DND-41 (cell line): ENCODE measurements around the gene STK32B.

Experiments
- ATAC-seq: fragments of 200-7000 bp; cut with Tn5 transposase; 3 replicates; pipeline ENCODE4 v1.9.1; 2021; ENCODE audit warnings: low read depth; ENCODE audit not compliant: insufficient read depth
- DNase-seq: peaks from one replicate; pipeline ENCODE4 v3.0.0-alpha.2; 2020
- H2AFZ ChIP-seq: 2 replicates; pipeline ENCODE4 v1.6.0; 2012; ENCODE audit warnings: low read depth, low read length
- H3K27ac ChIP-seq: 2 replicates; pipeline ENCODE4 v1.5.1; 2012; ENCODE audit warnings: low read length, inconsistent platforms
- H3K27me3 ChIP-seq: fragments of 200-600 bp; sonication (generic); 2 replicates; pipeline ENCODE4 v1.6.0; 2012; ENCODE audit warnings: low read length, mild to moderate bottlenecking, inconsistent platforms; ENCODE audit not compliant: insufficient read depth, poor library complexity
- H3K36me3 ChIP-seq: 2 replicates; pipeline ENCODE4 v1.5.1; 2012; ENCODE audit warnings: low read length, inconsistent platforms; ENCODE audit not compliant: insufficient read depth
- H3K4me1 ChIP-seq: 2 replicates; pipeline ENCODE4 v1.5.1; 2012; ENCODE audit warnings: mild to moderate bottlenecking, low read length; ENCODE audit not compliant: insufficient read depth
- H3K4me2 ChIP-seq: 2 replicates; pipeline ENCODE4 v1.6.0; 2012; ENCODE audit warnings: mild to moderate bottlenecking, moderate library complexity, low read length, inconsistent platforms; ENCODE audit not compliant: insufficient read depth
- H3K4me3 ChIP-seq, 2 experiments: fragments of 200-600 bp in 1 of 2; shearing (Covaris generic) in 1 of 2; 2 replicates each; pipeline ENCODE4 v1.5.1; 2012 to 2016; ENCODE audit warnings: inconsistent platforms in 2 of 2, low read length in 2 of 2, mild to moderate bottlenecking in 2 of 2, low read depth in 1 of 2, moderate library complexity in 1 of 2
- H3K79me2 ChIP-seq: 2 replicates; pipeline ENCODE4 v1.6.0; 2012; ENCODE audit warnings: low read length, inconsistent platforms; ENCODE audit not compliant: insufficient read depth
- H3K9ac ChIP-seq: 2 replicates; pipeline ENCODE4 v1.6.0; 2012; ENCODE audit warnings: low read depth, mild to moderate bottlenecking, inconsistent platforms, low read length, moderate library complexity
- H3K9me3 ChIP-seq: 2 replicates; pipeline ENCODE4 v1.5.1; 2012; ENCODE audit warnings: low read length, moderate library complexity, mild to moderate bottlenecking, inconsistent platforms; ENCODE audit not compliant: insufficient read depth, severe bottlenecking
- H4K20me1 ChIP-seq: 2 replicates; pipeline ENCODE4 v1.6.0; 2012; ENCODE audit warnings: low read length; ENCODE audit not compliant: insufficient read depth
- CTCF ChIP-seq: IDR thresholded peaks from 2 replicates; pipeline ENCODE4 v1.5.1; 2012; ENCODE audit warnings: borderline replicate concordance, low read length, moderate library complexity, mild to moderate bottlenecking; ENCODE audit not compliant: poor library complexity, severe bottlenecking; ENCODE audit errors: extremely low read depth
- EZH2 ChIP-seq: IDR thresholded peaks from 3 replicates; pipeline ENCODE4 v1.6.1; 2012; ENCODE audit warnings: borderline replicate concordance, low read depth, mild to moderate bottlenecking, moderate library complexity, low read length, inconsistent platforms; ENCODE audit not compliant: severe bottlenecking

STK32B gene

GRCh38 chr4:5459236-5459635 lies 408.0 kb downstream of the STK32B start:
- Histone ChIP-seq H3K4me3 (no peak overlapping the region), H3K27me3 (no peaks in the 10 kb centered on the region), H3K9ac (no peak overlapping the region), H4K20me1 (no peaks in the 10 kb centered on the region), H3K36me3 (peaks cover 5% of the 10 kb centered on the region; the same call in 1 of the 2 replicates), H3K4me2 (no peak overlapping the region), H2AFZ (no peak overlapping the region), H3K9me3 (no peaks in the 10 kb centered on the region), H3K79me2 (no peaks in the 10 kb centered on the region), H3K4me1 (no peaks in the 10 kb centered on the region), H3K27ac (no peak overlapping the region)
- no peak for DNase-seq
- TF ChIP-seq CTCF (no peak), EZH2 (no peak)
- no peak for ATAC-seq

- H3K27ac ChIP-seq, result no peak overlapping the region
Observed at GRCh38 chr4:5460106-5460801, 409.0 kb downstream of the STK32B start.

GRCh38 chr4:5461477-5461876 lies 410.2 kb downstream of the STK32B start:
- Histone ChIP-seq H2AFZ (no peak overlapping the region), H3K36me3 (peaks cover 5% of the 10 kb centered on the region; the same call in 1 of the 2 replicates), H3K4me3 (no peak overlapping the region), H3K27ac (no peak overlapping the region), H3K4me2 (no peak overlapping the region), H4K20me1 (no peaks in the 10 kb centered on the region), H3K9me3 (no peaks in the 10 kb centered on the region), H3K79me2 (no peaks in the 10 kb centered on the region), H3K9ac (no peak overlapping the region), H3K27me3 (no peaks in the 10 kb centered on the region), H3K4me1 (no peaks in the 10 kb centered on the region)
- TF ChIP-seq EZH2 (no peak), CTCF (no peak)
- ATAC-seq (no peak), DNase-seq (no peak)

More at GRCh38 chr4:5460106-5460801, 409.0 kb downstream of the STK32B start:
- Histone ChIP-seq H2AFZ (no peak overlapping the region), H3K4me3 (no peak overlapping the region), H3K36me3 (peaks cover 5% of the 10 kb centered on the region; the same call in 1 of the 2 replicates), H3K4me2 (no peak overlapping the region), H3K27me3 (no peaks in the 10 kb centered on the region), H4K20me1 (no peaks in the 10 kb centered on the region), H3K9me3 (no peaks in the 10 kb centered on the region), H3K79me2 (no peaks in the 10 kb centered on the region), H3K9ac (no peak overlapping the region), H3K4me1 (no peaks in the 10 kb centered on the region)
- peak; percentile 70 for TF ChIP-seq CTCF
- no peak for TF ChIP-seq EZH2
- ATAC-seq, result no peak; the same call in 2 of the 3 replicates
- DNase-seq, result peak; percentile 26
